ENCODE measurements around the gene TARP.

GRCh38 chr7:38319873-38320272 is 46.4 kb upstream of the TARP start:
- no peak for TF ChIP-seq YY1 (IDR thresholded peaks at IDR 0.05; ENCODE audit: insufficient read depth, insufficient read length)
- no peak for TF ChIP-seq SUZ12 (IDR thresholded peaks at IDR 0.05; ENCODE audit: extremely low read depth, insufficient read depth, insufficient read length)

All from NT2/D1 (cell line).